A549 treated with Mapracorat at 1 μM for 4 hours (cell line): ENCODE measurements around the gene PAK2. TPM values are rescaled to one million over a fixed set of nuclear protein-coding genes. Genes with fewer than 3 reads are reported as not detected.

ENCODE experiments used
- total RNA-seq: library from RNA; stranded (reverse); fragments of 200-300 nt; extraction: Qiagen RNA extraction; gene quantifications from 5 replicates; pipeline ENCODE4 v1.2.3, GENCODE V29; 2022

PAK2 gene
- 32.1 to 44.0 TPM (median 38.9 TPM) in 5 replicates for total RNA-seq

DNA sequence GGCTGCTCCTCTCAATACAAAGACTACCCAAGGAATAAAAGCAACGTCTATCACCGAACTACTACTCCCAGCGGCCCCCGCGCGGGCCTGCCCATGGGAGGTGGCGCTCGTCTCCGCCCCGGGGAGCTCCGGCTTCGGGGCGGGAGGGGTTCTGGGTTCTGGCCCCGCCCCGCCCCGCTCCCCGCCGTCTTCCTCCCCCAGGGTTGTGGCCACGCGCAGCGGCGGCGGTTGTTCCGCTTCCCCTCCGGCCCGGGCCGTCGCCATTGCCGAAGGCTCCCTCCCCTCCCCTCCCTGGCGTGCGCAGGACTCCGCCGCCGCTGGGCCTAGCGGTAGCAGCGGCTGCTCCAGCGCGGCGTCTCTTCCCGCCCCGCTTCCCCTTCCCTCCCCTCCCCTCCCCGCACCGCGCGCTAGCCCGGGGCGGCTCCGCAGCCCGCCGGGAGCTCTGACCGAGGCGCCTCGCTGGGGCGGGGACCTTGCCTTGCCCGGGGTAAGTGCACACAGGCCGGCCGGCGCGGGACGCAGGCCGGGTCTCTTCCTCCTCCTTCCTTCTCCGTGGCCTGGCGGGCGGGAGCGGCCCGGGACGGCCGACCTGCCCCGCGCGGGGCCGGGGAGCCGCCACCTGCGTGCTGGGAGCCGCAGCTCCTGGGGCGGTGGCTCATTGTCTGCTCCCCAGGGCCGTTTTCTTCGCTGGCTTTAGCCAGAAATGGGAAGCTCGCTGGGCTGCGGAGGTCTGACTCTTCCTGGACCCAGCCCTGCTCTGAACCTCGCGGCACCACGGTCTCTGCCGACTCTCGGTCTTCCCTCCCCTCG is at the start of gene PAK2:
TSS of gene PAK2 (plus strand) at position 187 of the 810 bp plus-strand sequence. CDS start 42,790 bp downstream, outside the sequence.

GRCh38 chr3:196711838-196712513 is 27.7 kb upstream of the PAK2 start, which contains the start of the genes CEP19 and PIGX:
Gene CEP19, minus strand, starts transcription at chr3:196712250. Its CDS starts 3,593 bp downstream, at chr3:196708657.
Gene PIGX, plus strand, starts transcription at chr3:196712377.

DNA sequence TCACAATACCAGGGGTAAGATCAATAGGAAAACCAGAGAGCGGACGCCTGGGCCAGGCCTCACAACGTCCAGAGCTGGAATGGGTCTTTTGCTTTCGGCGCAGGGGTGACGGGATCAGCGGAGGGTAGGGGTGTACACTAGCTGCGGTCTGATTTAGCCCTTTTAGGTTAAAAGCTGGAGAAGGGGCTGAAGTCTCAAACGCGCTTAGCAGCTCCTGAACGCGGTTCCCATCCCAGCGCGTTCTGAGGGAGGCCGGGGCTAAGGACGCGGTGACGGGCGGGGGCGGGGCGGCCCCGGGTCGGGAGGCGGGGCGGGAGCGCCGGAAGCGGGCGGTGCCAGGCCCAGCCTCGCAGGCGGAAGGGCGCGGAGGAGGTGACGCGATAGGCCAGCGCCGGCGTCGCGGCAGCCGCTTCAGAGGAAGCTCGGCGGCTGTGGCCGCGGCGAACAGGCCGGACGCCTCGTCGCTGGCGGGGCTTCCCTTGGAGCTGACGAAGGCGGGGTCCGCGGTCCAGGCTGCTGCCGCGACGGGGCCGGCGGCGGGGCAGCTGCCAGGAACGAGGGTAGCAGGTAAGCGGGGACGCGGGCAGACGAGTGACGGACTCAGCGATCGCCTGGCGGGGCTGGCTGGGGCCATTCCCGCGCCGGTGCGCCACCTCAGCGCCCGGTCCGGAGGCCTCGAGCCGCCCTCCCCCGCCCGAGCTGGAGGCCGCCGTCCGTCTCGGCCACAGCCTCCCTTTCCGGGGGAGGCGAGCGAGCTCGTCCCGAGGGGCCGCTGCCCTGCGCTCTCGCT is 128.0 kb downstream of the PAK2 start, which contains the start of gene SENP5:
TSS of gene SENP5 (plus strand) at position 414 of the 790 bp plus-strand sequence. CDS start 17,262 bp downstream, outside the sequence.

Other genes with a start within 250 kb of the PAK2 start
- gene RNF168, start 236.1 kb upstream of the PAK2 start, total RNA-seq: 3.4 to 4.9 TPM (median 4.0 TPM) in 5 replicates
- gene SMCO1, start 224.5 kb upstream of the PAK2 start, total RNA-seq: not detected in 5 replicates
- gene WDR53, start 171.3 kb upstream of the PAK2 start, total RNA-seq: 7.4 to 11.3 TPM (median 9.8 TPM) in 5 replicates
- 6.3 to 7.2 TPM (median 6.5 TPM) in 5 replicates for gene FBXO45, start 171.2 kb upstream of the PAK2 start, total RNA-seq
- not detected in 5 replicates for gene NRROS, start 100.2 kb upstream of the PAK2 start, total RNA-seq
- 2.1 to 2.7 TPM (median 2.6 TPM) in 5 replicates for gene CEP19, start 27.6 kb upstream of the PAK2 start, total RNA-seq
- 26.7 to 33.4 TPM (median 31.7 TPM) in 5 replicates for gene PIGX, start 27.5 kb upstream of the PAK2 start, total RNA-seq
- 5.1 to 6.7 TPM (median 6.1 TPM) in 5 replicates for gene SENP5, start 128.1 kb downstream of the PAK2 start, total RNA-seq
- 42.1 to 45.5 TPM (median 43.0 TPM) in 5 replicates for gene NCBP2, start 202.7 kb downstream of the PAK2 start, total RNA-seq
- 1.1 to 1.6 TPM (median 1.5 TPM) in 5 replicates for gene PIGZ, start 229.0 kb downstream of the PAK2 start, total RNA-seq